Trophoblast cell (in vitro differentiated cells and primary cell): Measurements from ENCODE around the gene ELOF1.

Experiments used
- DNase-seq, 2 donors: peaks; one replicate each; pipeline ENCODE4 v3.0.0-alpha.2; 2016
- H2AFZ ChIP-seq: 2 replicates; pipeline ENCODE4 v1.6.1; 2013; ENCODE audit warnings: low read length, moderate library complexity, mild to moderate bottlenecking; ENCODE audit not compliant: insufficient read depth, poor library complexity
- H2AK5ac ChIP-seq: 2 replicates; pipeline ENCODE4 v1.6.1; 2013; ENCODE audit warnings: mild to moderate bottlenecking, low read length
- H2BK120ac ChIP-seq: 2 replicates; pipeline ENCODE4 v1.6.1; 2013; ENCODE audit warnings: low read length, mild to moderate bottlenecking, moderate library complexity; ENCODE audit not compliant: insufficient read depth, poor library complexity
- H2BK12ac ChIP-seq: 2 replicates; pipeline ENCODE4 v1.6.1; 2013; ENCODE audit warnings: mild to moderate bottlenecking, low read length, moderate library complexity
- H2BK5ac ChIP-seq: 2 replicates; pipeline ENCODE4 v1.6.1; 2013; ENCODE audit warnings: low read length, low read depth, moderate library complexity, mild to moderate bottlenecking; ENCODE audit not compliant: poor library complexity
- H3K14ac ChIP-seq: 2 replicates; pipeline ENCODE4 v1.6.1; 2013; ENCODE audit warnings: mild to moderate bottlenecking, low read length
- H3K18ac ChIP-seq: 2 replicates; pipeline ENCODE4 v1.6.1; 2013; ENCODE audit warnings: mild to moderate bottlenecking, low read length
- H3K23ac ChIP-seq: 2 replicates; pipeline ENCODE4 v1.6.1; 2013; ENCODE audit warnings: low read length
- H3K27ac ChIP-seq: 2 replicates; pipeline ENCODE4 v1.5.1; 2013; ENCODE audit warnings: low read depth, mild to moderate bottlenecking, inconsistent platforms, low read length, moderate library complexity
- H3K27me3 ChIP-seq: 2 replicates; pipeline ENCODE4 v1.6.1; 2013; ENCODE audit warnings: inconsistent platforms, mild to moderate bottlenecking, low read length, moderate library complexity; ENCODE audit not compliant: insufficient read depth
- H3K36me3 ChIP-seq, 2 experiments: 1 replicate in 1 of 2; 2 replicates in 1 of 2; pipeline ENCODE4 v1.6.1; 2013; ENCODE audit warnings: low read length in 2 of 2, mild to moderate bottlenecking in 2 of 2, moderate library complexity in 1 of 2; ENCODE audit not compliant: insufficient read depth in 2 of 2, control insufficient read depth in 1 of 2
- H3K4ac ChIP-seq: 2 replicates; pipeline ENCODE4 v1.6.1; 2013; ENCODE audit warnings: low read depth, mild to moderate bottlenecking, low read length, moderate library complexity
- H3K4me1 ChIP-seq, 2 experiments: 1 replicate in 1 of 2; 2 replicates in 1 of 2; pipeline ENCODE4 v1.6.1; 2013; ENCODE audit warnings: low read length in 2 of 2, mild to moderate bottlenecking in 2 of 2, moderate library complexity in 1 of 2; ENCODE audit not compliant: insufficient read depth in 2 of 2, control insufficient read depth in 1 of 2
- H3K4me2 ChIP-seq: 2 replicates; pipeline ENCODE4 v1.6.1; 2013; ENCODE audit warnings: inconsistent platforms, mild to moderate bottlenecking, low read length, moderate library complexity
- H3K4me3 ChIP-seq: 2 replicates; pipeline ENCODE4 v1.5.1; 2013; ENCODE audit warnings: mild to moderate bottlenecking, low read depth, low read length, inconsistent platforms
- H3K79me1 ChIP-seq: one replicate; pipeline ENCODE4 v1.6.1; 2013; ENCODE audit warnings: low read length
- H3K79me2 ChIP-seq: 2 replicates; pipeline ENCODE4 v1.6.1; 2013; ENCODE audit warnings: low read length, mild to moderate bottlenecking; ENCODE audit not compliant: control insufficient read depth, insufficient read depth, poor library complexity
- H3K9ac ChIP-seq: 2 replicates; pipeline ENCODE4 v1.6.1; 2013; ENCODE audit warnings: mild to moderate bottlenecking, low read length
- H3K9me3 ChIP-seq: 2 replicates; pipeline ENCODE4 v1.6.1; 2013; ENCODE audit warnings: low read depth, mild to moderate bottlenecking, control low read depth, inconsistent platforms, low read length; ENCODE audit not compliant: insufficient read depth
- H4K12ac ChIP-seq: 2 replicates; pipeline ENCODE4 v1.6.1; 2013; ENCODE audit warnings: low read depth, mild to moderate bottlenecking, low read length, moderate library complexity
- H4K8ac ChIP-seq: 2 replicates; pipeline ENCODE4 v1.6.1; 2013; ENCODE audit warnings: low read depth, mild to moderate bottlenecking, low read length, moderate library complexity
- H4K91ac ChIP-seq: one replicate; pipeline ENCODE4 v1.6.1; 2013; ENCODE audit warnings: low read depth, mild to moderate bottlenecking, low read length, moderate library complexity
- WGBS: extraction: QIAGEN DNeasy Blood & Tissue Kit; methylation state at CpG from one replicate; pipeline ENCODE4 v1.1.7; 2013; ENCODE audit warnings: missing lambda C conversion rate; ENCODE audit not compliant: insufficient read length, insufficient coverage; ENCODE audit errors: extremely low coverage; 5-methylcytosine and 5-hydroxymethylcytosine counted together

Gene ELOF1

GRCh38 chr19:11560404-11561051 is 1.5 kb upstream of the ELOF1 start:
- no peak overlapping the region for H4K8ac ChIP-seq
- H3K36me3 ChIP-seq = peaks cover 4 to 5% of the 10 kb centered on the region in 2 experiments
- no peak overlapping the region for H3K14ac ChIP-seq
- no CpG with 5 or more reads among the region's 9 CpGs for WGBS
- DNase-seq = peak in 1 of 2 donors; percentile 52
- H4K91ac ChIP-seq = no peak overlapping the region
- H3K9me3 ChIP-seq = no peaks in the 10 kb centered on the region
- no peak overlapping the region for H3K23ac ChIP-seq
- H3K4me2 ChIP-seq = no peak overlapping the region
- peaks cover 12% of the 10 kb centered on the region for H3K79me2 ChIP-seq
- H3K9ac ChIP-seq = no peak overlapping the region
- no peak overlapping the region for H4K12ac ChIP-seq
- no peak overlapping the region for H2AK5ac ChIP-seq
- no peak overlapping the region for H3K27ac ChIP-seq
- H3K18ac ChIP-seq = no peak overlapping the region
- H3K4me3 ChIP-seq = no peak overlapping the region
- no peak overlapping the region for H2BK120ac ChIP-seq
- H2AFZ ChIP-seq = no peak overlapping the region
- H3K79me1 ChIP-seq = peaks cover 6% of the 10 kb centered on the region
- no peaks in the 10 kb centered on the region for H3K27me3 ChIP-seq
- H2BK12ac ChIP-seq = no peak overlapping the region
- H3K4me1 ChIP-seq = peaks cover 8 to 9% of the 10 kb centered on the region in 2 experiments
- no peak overlapping the region for H2BK5ac ChIP-seq
- no peak overlapping the region for H3K4ac ChIP-seq

- no CpG with 5 or more reads among the region's 4 CpGs for WGBS
Observed at GRCh38 chr19:11556634-11557420, 2.2 kb downstream of the ELOF1 start.

GRCh38 chr19:11555246-11555645 is 3.8 kb downstream of the ELOF1 start:
- Histone ChIP-seq H2BK12ac (no peak overlapping the region), H3K9me3 (no peaks in the 10 kb centered on the region), H3K4me2 (no peak overlapping the region), H3K79me1 (peaks cover 6% of the 10 kb centered on the region), H3K4me3 (no peak overlapping the region), H2AFZ (no peak overlapping the region), H3K27me3 (no peaks in the 10 kb centered on the region), H3K14ac (no peak overlapping the region), H4K91ac (no peak overlapping the region), H4K8ac (no peak overlapping the region), H3K4ac (no peak overlapping the region), H3K18ac (no peak overlapping the region), H2AK5ac (no peak overlapping the region), H3K4me1 (peaks cover 8 to 9% of the 10 kb centered on the region in 2 experiments), H3K36me3 (peaks cover 36 to 41% of the 10 kb centered on the region in 2 experiments), H2BK120ac (no peak overlapping the region), H2BK5ac (no peak overlapping the region), H4K12ac (no peak overlapping the region), H3K79me2 (peaks cover 12% of the 10 kb centered on the region), H3K27ac (no peak overlapping the region), H3K23ac (no peak overlapping the region), H3K9ac (no peak overlapping the region)
- WGBS = no CpG with 5 or more reads among the region's 6 CpGs
- DNase-seq = no peak

More at GRCh38 chr19:11556634-11557420, 2.2 kb downstream of the ELOF1 start:
- H3K23ac ChIP-seq = no peak overlapping the region
- no peaks in the 10 kb centered on the region for H3K27me3 ChIP-seq
- H3K36me3 ChIP-seq = peaks cover 31 to 35% of the 10 kb centered on the region in 2 experiments
- DNase-seq = no peak
- H3K4me1 ChIP-seq = peaks cover 8 to 9% of the 10 kb centered on the region in 2 experiments
- no peak overlapping the region for H2BK12ac ChIP-seq
- H3K18ac ChIP-seq = no peak overlapping the region
- peaks cover 12% of the 10 kb centered on the region for H3K79me2 ChIP-seq
- peak overlapping the region; percentile 1 for H3K4ac ChIP-seq
- peaks cover 6% of the 10 kb centered on the region for H3K79me1 ChIP-seq
- no peak overlapping the region for H3K4me3 ChIP-seq
- no peak overlapping the region for H3K9ac ChIP-seq
- no peak overlapping the region for H4K12ac ChIP-seq
- no peak overlapping the region for H4K91ac ChIP-seq
- no peaks in the 10 kb centered on the region for H3K9me3 ChIP-seq
- H3K4me2 ChIP-seq = no peak overlapping the region
- H3K14ac ChIP-seq = no peak overlapping the region
- H4K8ac ChIP-seq = no peak overlapping the region
- no peak overlapping the region for H2BK120ac ChIP-seq
- H3K27ac ChIP-seq = no peak overlapping the region
- H2BK5ac ChIP-seq = no peak overlapping the region
- H2AFZ ChIP-seq = no peak overlapping the region
- H2AK5ac ChIP-seq = no peak overlapping the region

- no peak overlapping the region for H4K8ac ChIP-seq
- no peak overlapping the region for H2AFZ ChIP-seq
- H4K91ac ChIP-seq = no peak overlapping the region
- no peak overlapping the region for H3K4me2 ChIP-seq
- no peak overlapping the region for H3K27ac ChIP-seq
- peaks cover 8 to 9% of the 10 kb centered on the region in 2 experiments for H3K4me1 ChIP-seq
- WGBS = no CpG with 5 or more reads among the region's 12 CpGs
- no peak overlapping the region for H2BK120ac ChIP-seq
- H3K23ac ChIP-seq = no peak overlapping the region
- no peaks in the 10 kb centered on the region for H3K27me3 ChIP-seq
- H3K9me3 ChIP-seq = peaks cover 3% of the 10 kb centered on the region
- H3K4me3 ChIP-seq = no peak overlapping the region
- H3K79me2 ChIP-seq = peaks cover 12% of the 10 kb centered on the region
- no peak overlapping the region for H3K9ac ChIP-seq
- peaks cover 47 to 52% of the 10 kb centered on the region in 2 experiments for H3K36me3 ChIP-seq
- H3K14ac ChIP-seq = no peak overlapping the region
- H3K79me1 ChIP-seq = peaks cover 4% of the 10 kb centered on the region
- H3K4ac ChIP-seq = no peak overlapping the region
- no peak for DNase-seq
- H3K18ac ChIP-seq = no peak overlapping the region
- H2BK12ac ChIP-seq = no peak overlapping the region
- H4K12ac ChIP-seq = no peak overlapping the region
- no peak overlapping the region for H2AK5ac ChIP-seq
- H2BK5ac ChIP-seq = no peak overlapping the region
Observed at GRCh38 chr19:11554160-11554559, 4.9 kb downstream of the ELOF1 start.
